ENCODE results near the gene PILRA. TPM values are rescaled to one million over a fixed set of nuclear protein-coding genes. Genes with fewer than 3 reads are reported as not detected.
"Not testable (repeated sequence)": the region's sequence is repeated elsewhere in the genome, so short reads cannot be mapped to it uniquely, and the experiment has no call there.

PILRA gene
- total and polyA plus RNA-seq, 2 donors (not counting 1 experiment from before 2014, with no cell fraction given): 10.3 to 23.0 TPM

GRCh38 chr7:100326914-100327313 lies 46.4 kb upstream of the PILRA start:
- H4K20me1 ChIP-seq (ENCODE audit: control insufficient read depth, insufficient read depth, low read length, poor library complexity, severe bottlenecking); H3K27me3 Mint-ChIP-seq; H3K9ac ChIP-seq (ENCODE audit: low read length); POLR2A ChIA-PET; DNase-seq; H3K79me2 ChIP-seq (ENCODE audit: control insufficient read depth, insufficient read depth, low read length); intact Hi-C loops (cut with micrococcal nuclease); H2AFZ ChIP-seq (ENCODE audit: insufficient read depth, low read depth, low read length, poor library complexity, severe bottlenecking); H3K4me2 ChIP-seq (replicated peaks; ENCODE audit: low read depth, low read length, poor library complexity, severe bottlenecking); H3K9me3 ChIP-seq (ENCODE audit: control extremely low read depth in 1 of 3, control insufficient read depth in 2 of 3, insufficient read depth in 1 of 3, low read length in 2 of 3); ATAC-seq (ENCODE audit: low read depth); H3K4me1 ChIP-seq (ENCODE audit: control insufficient read depth in 2 of 2, insufficient read depth in 2 of 2, low read length in 2 of 2); H3K4me3 Mint-ChIP-seq; H3K36me3 ChIP-seq (replicated peaks in 1 of 2; ENCODE audit: control extremely low read depth in 1 of 2, control insufficient read depth in 1 of 2, extremely low read depth in 1 of 2, insufficient read depth in 2 of 2, low read length in 1 of 2); CTCF ChIA-PET; H3K27ac ChIP-seq (ENCODE audit: low read length in 2 of 2); H3K27me3 ChIP-seq (replicated peaks in 1 of 4; ENCODE audit: control extremely low read depth in 1 of 4, control insufficient read depth in 3 of 4, insufficient read depth in 4 of 4, low read length in 3 of 4); H3K4me3 ChIP-seq (ENCODE audit: control extremely low read depth in 1 of 5, extremely low read depth in 1 of 5, insufficient read depth in 1 of 5, low read depth in 2 of 5, low read length in 4 of 5); H3K9me3 Mint-ChIP-seq (ENCODE audit: insufficient read depth); H3K4me1 Mint-ChIP-seq; H3K27ac Mint-ChIP-seq: not testable (repeated sequence)
- WGBS (ENCODE audit: insufficient coverage): 100% methylated on average over 5 of the region's 11 CpGs

DNA sequence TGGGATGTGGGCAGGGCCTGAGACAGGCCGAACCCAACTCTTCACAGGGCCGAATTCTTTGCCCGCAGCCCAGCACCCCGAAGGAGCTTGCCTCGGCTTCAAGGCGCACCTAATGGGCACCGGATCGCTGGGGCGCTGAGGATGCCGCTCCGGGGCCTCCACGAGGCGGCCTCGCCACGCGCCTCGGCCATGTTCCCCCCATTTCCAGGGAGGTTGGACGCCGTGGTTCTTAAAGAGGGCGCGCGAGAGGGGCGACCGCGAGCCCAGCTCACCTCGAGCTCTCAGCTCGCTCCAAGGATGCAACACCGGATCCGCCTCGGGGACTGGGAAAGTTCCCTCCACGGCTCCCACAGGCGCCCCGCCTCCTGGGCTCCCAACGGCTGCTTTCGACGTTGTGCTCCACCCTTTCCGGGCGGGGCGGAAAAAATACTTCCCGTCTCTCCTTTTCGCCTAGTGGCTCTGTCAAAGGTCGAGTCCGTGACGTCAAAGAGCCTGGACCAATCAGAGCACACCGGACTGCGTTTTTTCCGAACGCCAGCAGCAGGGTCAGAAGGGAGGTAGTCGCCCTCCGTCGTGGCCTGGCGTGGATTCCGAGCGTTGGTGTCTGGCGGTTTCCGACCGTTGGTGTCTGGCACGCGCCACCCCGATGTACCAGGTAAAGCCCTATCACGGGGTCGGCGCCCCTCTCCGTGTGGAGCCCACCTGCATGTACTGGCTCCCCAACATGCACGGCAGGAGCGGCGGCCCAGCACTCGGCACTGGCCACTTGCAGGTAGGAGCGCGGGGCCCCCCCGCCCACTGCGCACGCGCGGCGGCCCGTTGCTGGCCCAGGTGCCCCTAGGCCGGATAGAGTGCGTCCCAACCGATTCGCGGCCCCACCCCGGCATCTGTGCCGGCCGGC lies 37.5 kb upstream of the PILRA start:
- H3K4me1 ChIP-seq (ENCODE audit: control insufficient read depth in 2 of 2, insufficient read depth in 2 of 2, low read length in 2 of 2): peaks cover 4 to 12% of the 10 kb centered on the region in 2 donors
- ATAC-seq (ENCODE audit: low read depth) (peak; percentile 90), DNase-seq (peak; percentile 92)
- H3K9me3 Mint-ChIP-seq (ENCODE audit: insufficient read depth); H3K27me3 ChIP-seq (replicated peaks in 1 of 4; ENCODE audit: control extremely low read depth in 1 of 4, control insufficient read depth in 3 of 4, insufficient read depth in 4 of 4, low read length in 3 of 4); H3K27me3 Mint-ChIP-seq; H3K9me3 ChIP-seq (ENCODE audit: control extremely low read depth in 1 of 3, control insufficient read depth in 2 of 3, insufficient read depth in 1 of 3, low read length in 2 of 3); H4K20me1 ChIP-seq (ENCODE audit: control insufficient read depth, insufficient read depth, low read length, poor library complexity, severe bottlenecking); H3K36me3 ChIP-seq (replicated peaks in 1 of 2; ENCODE audit: control extremely low read depth in 1 of 2, control insufficient read depth in 1 of 2, extremely low read depth in 1 of 2, insufficient read depth in 2 of 2, low read length in 1 of 2): not testable (repeated sequence)
- peak overlapping the region; percentile 11 to 74 (median 68) for H3K4me3 ChIP-seq (ENCODE audit: control extremely low read depth in 1 of 5, extremely low read depth in 1 of 5, insufficient read depth in 1 of 5, low read depth in 2 of 5, low read length in 4 of 5)
- POLR2A ChIA-PET: interaction anchor here (1.0 kb wide), 1 partner anchor 9 kb away, joined by 3 read pairs; no protein-coding TSS in a partner anchor
- H3K27ac ChIP-seq (ENCODE audit: low read length in 2 of 2): peak overlapping the region; percentile 80 to 82
- H3K9ac ChIP-seq (ENCODE audit: low read length): peak overlapping the region; percentile 76
- H3K4me3 Mint-ChIP-seq: peak overlapping the region; percentile 95
- peaks cover 30% of the 10 kb centered on the region for H3K79me2 ChIP-seq (ENCODE audit: control insufficient read depth, insufficient read depth, low read length)
- CTCF ChIA-PET: interaction anchor here (1.1 to 1.7 kb wide), 3 partner anchors 9 to 203 kb away, joined by 3 to 6 read pairs (median 4); no protein-coding TSS in a partner anchor
- under 1% methylated on average over 77 of the region's 85 CpGs for WGBS (ENCODE audit: insufficient coverage)
- H2AFZ ChIP-seq (ENCODE audit: insufficient read depth, low read depth, low read length, poor library complexity, severe bottlenecking): peak overlapping the region; percentile 64
- H3K4me2 ChIP-seq (replicated peaks; ENCODE audit: low read depth, low read length, poor library complexity, severe bottlenecking): peak overlapping the region; percentile 62
- H3K27ac Mint-ChIP-seq: peak overlapping the region; percentile 97
- intact Hi-C loops (cut with micrococcal nuclease): loop anchor here (1.0 to 5.0 kb wide), 4 partner anchors 8 to 179 kb away; partner anchors contain the start of genes MEPCE, TRAPPC14 and ZCWPW1
- H3K4me1 Mint-ChIP-seq: peaks cover 22% of the 10 kb centered on the region

GRCh38 chr7:100338083-100338696 lies 35.1 kb upstream of the PILRA start:
- H3K9ac ChIP-seq (ENCODE audit: low read length); H3K27me3 ChIP-seq (replicated peaks in 1 of 4; ENCODE audit: control extremely low read depth in 1 of 4, control insufficient read depth in 3 of 4, insufficient read depth in 4 of 4, low read length in 3 of 4); DNase-seq; H3K4me2 ChIP-seq (replicated peaks; ENCODE audit: low read depth, low read length, poor library complexity, severe bottlenecking); H3K4me3 ChIP-seq (ENCODE audit: control extremely low read depth in 1 of 5, extremely low read depth in 1 of 5, insufficient read depth in 1 of 5, low read depth in 2 of 5, low read length in 4 of 5); H3K9me3 Mint-ChIP-seq (ENCODE audit: insufficient read depth); H4K20me1 ChIP-seq (ENCODE audit: control insufficient read depth, insufficient read depth, low read length, poor library complexity, severe bottlenecking); CTCF ChIA-PET; H2AFZ ChIP-seq (ENCODE audit: insufficient read depth, low read depth, low read length, poor library complexity, severe bottlenecking); H3K27ac ChIP-seq (ENCODE audit: low read length in 2 of 2); H3K27me3 Mint-ChIP-seq; H3K27ac Mint-ChIP-seq; POLR2A ChIA-PET; ATAC-seq (ENCODE audit: low read depth); H3K9me3 ChIP-seq (ENCODE audit: control extremely low read depth in 1 of 3, control insufficient read depth in 2 of 3, insufficient read depth in 1 of 3, low read length in 2 of 3): not testable (repeated sequence)
- Histone ChIP-seq H3K79me2 (ENCODE audit: control insufficient read depth, insufficient read depth, low read length) (peaks cover 49% of the 10 kb centered on the region), H3K4me1 (ENCODE audit: control insufficient read depth in 2 of 2, insufficient read depth in 2 of 2, low read length in 2 of 2) (peaks cover 10 to 22% of the 10 kb centered on the region in 2 donors), H3K36me3 (replicated peaks in 1 of 2; ENCODE audit: control extremely low read depth in 1 of 2, control insufficient read depth in 1 of 2, extremely low read depth in 1 of 2, insufficient read depth in 2 of 2, low read length in 1 of 2) (peaks cover 0 to 20% of the 10 kb centered on the region in 2 experiments)
- intact Hi-C loops (cut with micrococcal nuclease): loop anchor here (5.0 kb wide), 1 partner anchor 181 kb away; the partner anchor contains the start of gene TRAPPC14
- Mint-ChIP-seq H3K4me1 (peaks cover 40% of the 10 kb centered on the region), H3K4me3 (peak overlapping the region; percentile 44)
- WGBS (ENCODE audit: insufficient coverage): 93% methylated on average over 10 of the region's 15 CpGs

Data from B cell (primary cell).